Aorta (tissue), 5 donors: ENCODE measurements around the gene CELF1. TPM values are rescaled to one million over a fixed set of nuclear protein-coding genes. Genes with fewer than 3 reads are reported as not detected.

Experiments
- ATAC-seq: fragments of 200-7000 bp; cut with Tn5 transposase; one replicate; pipeline ENCODE4 v1.9.1; 2022; ENCODE audit warnings: moderate library complexity; ENCODE audit not compliant: low FRiP score
- DNase-seq, 2 donors: peaks; one replicate each; pipeline ENCODE4 v3.0.0-alpha.2; 2020
- H3K27ac ChIP-seq, 2 donors: one replicate each; pipeline ENCODE4 v1.5.1; 2013; ENCODE audit warnings: low read length in 2 of 2, mild to moderate bottlenecking in 2 of 2, moderate library complexity in 2 of 2, control low read depth in 1 of 2, inconsistent platforms in 1 of 2, low read depth in 1 of 2
- H3K27me3 ChIP-seq, 2 donors: one replicate each; pipeline ENCODE4 v1.6.1; 2013; ENCODE audit warnings: control low read depth in 1 of 2, low read length in 1 of 2, mild to moderate bottlenecking in 1 of 2, moderate library complexity in 1 of 2; ENCODE audit not compliant: insufficient read depth in 2 of 2, control insufficient read depth in 1 of 2
- H3K36me3 ChIP-seq, 2 donors: one replicate each; pipeline ENCODE4 v1.6.1; 2013; ENCODE audit warnings: control low read depth in 1 of 2, low read length in 1 of 2, mild to moderate bottlenecking in 1 of 2; ENCODE audit not compliant: insufficient read depth in 2 of 2, control insufficient read depth in 1 of 2
- H3K4me1 ChIP-seq, 2 donors: one replicate each; pipeline ENCODE4 v1.6.1; 2013; ENCODE audit warnings: low read length in 2 of 2, control low read depth in 1 of 2, mild to moderate bottlenecking in 1 of 2, moderate library complexity in 1 of 2; ENCODE audit not compliant: insufficient read depth in 2 of 2, control insufficient read depth in 1 of 2
- H3K4me3 ChIP-seq, 2 donors: one replicate each; pipeline ENCODE4 v1.5.1; 2013; ENCODE audit warnings: low read length in 2 of 2, control low read depth in 1 of 2, mild to moderate bottlenecking in 1 of 2
- H3K9me3 ChIP-seq: one replicate; pipeline ENCODE4 v1.6.1; 2013; ENCODE audit warnings: mild to moderate bottlenecking, low read length; ENCODE audit not compliant: control insufficient read depth
- WGBS, 2 donors: extraction: QIAGEN DNeasy Blood & Tissue Kit; methylation state at CpG; one replicate each; pipeline ENCODE4 v1.1.7; 2013; 5-methylcytosine and 5-hydroxymethylcytosine counted together
- intact Hi-C, 2 donors: fragments of 100-400 bp; cut with DNase I; formaldehyde crosslinking; loops; one replicate each; pipeline versions ENCODE4 v1.14.2 to v1.15.0; 2022
- polyA plus RNA-seq, 2 donors: library from polyadenylated mRNA; stranded (reverse); fragments of 200-250 nt; gene quantifications; one replicate each; pipeline ENCODE4 v1.2.3, GENCODE V29; 2013
- total RNA-seq, 2 donors: library from RNA; stranded (reverse); fragmentation: NEBNext Ultra II Directional; extraction: Animal tissue kit (Norgen Biotek cat#: 25700); gene quantifications; one replicate each; pipeline ENCODE4 v1.2.1, GENCODE V29; 2021
- donor health status: healthy with polysubstance abuse.
- donor health status: Bipolar disorder and iron deficiency.
- donor health status: DM: no; HTN: no; CAD: no.
- donor health status: DM: no; HTN: no; CAD: no.
- donor health status: DM: yes; HTN: yes; CAD: no.

Gene CELF1
- total and polyA plus RNA-seq, 4 donors, result 11.3 to 114 (median 58.1) TPM

- Histone ChIP-seq H3K4me1 (peaks cover 1 to 2% of the 10 kb centered on the region in 2 donors), H3K4me3 (peak within 1 kb of the TSS; percentile 74 to 98), H3K9me3 (no peaks in the 10 kb centered on the region), H3K27ac (peak within 1 kb of the TSS in 1 of 2 donors; percentile 53), H3K36me3 (peaks cover 2 to 11% of the 10 kb centered on the region in 2 donors), H3K27me3 (no peaks in the 10 kb centered on the region)
- peak; percentile 90 to 94 for DNase-seq
- peak; percentile 97 for ATAC-seq
- WGBS, 2 donors, result 0% methylated on average over 66 to 72 of the region's 72 CpGs
- intact Hi-C loops, result loop anchor here in 1 of 2 donors (10.0 kb wide), 1 partner anchor 174 kb away; the partner anchor contains the start of gene SLC39A13
Measured at GRCh38 chr11:47578524-47579494, 25.9 kb upstream of the CELF1 start, which contains the start of the genes KBTBD4 and NDUFS3. KBTBD4 (minus strand) TSS chr11:47578970; CDS start chr11:47578951, 19 bp downstream. NDUFS3 (plus strand) TSS chr11:47579074; CDS start chr11:47579092, 18 bp downstream.

DNA sequence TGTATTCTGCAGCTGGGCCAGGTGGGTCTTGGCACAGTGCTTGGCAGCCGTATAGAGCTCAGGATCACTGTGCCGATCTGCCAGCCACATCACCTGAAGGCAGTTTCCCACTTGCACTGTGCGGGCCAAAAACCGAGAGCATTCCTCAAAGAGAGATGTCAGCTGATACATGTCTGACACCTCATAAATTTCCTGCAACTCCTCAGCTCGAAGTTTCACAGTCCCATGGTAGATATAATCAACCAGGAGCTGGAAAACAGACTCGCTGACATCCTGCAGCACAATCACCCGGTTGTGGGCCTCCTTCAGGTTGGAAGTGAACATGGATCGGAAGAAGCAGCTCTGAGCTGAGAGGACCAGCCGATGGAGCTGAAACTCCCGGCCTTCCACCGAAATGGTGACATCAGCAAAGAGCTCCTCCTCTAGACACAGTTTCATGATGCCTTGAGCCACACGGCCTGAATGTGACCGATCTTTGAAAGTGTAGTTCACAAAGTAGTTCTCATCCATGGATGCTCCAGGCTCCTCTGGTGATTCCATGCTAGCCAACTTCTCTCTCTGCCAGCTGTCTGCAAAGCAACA, 24.6 kb upstream of the CELF1 start:
- peaks cover 0 to 9% of the 10 kb centered on the region in 2 donors for H3K36me3 ChIP-seq
- no peaks in the 10 kb centered on the region for H3K27me3 ChIP-seq
- intact Hi-C loops, result loop anchor here in 1 of 2 donors (10.0 kb wide), 1 partner anchor 173 kb away; the partner anchor contains the start of gene SLC39A13
- no peaks in the 10 kb centered on the region for H3K9me3 ChIP-seq
- no peak for ATAC-seq
- H3K27ac ChIP-seq, result no peak overlapping the region
- 62 to 70% methylated on average over 13 of the region's 13 CpGs for WGBS, 2 donors
- no peak overlapping the region for H3K4me3 ChIP-seq
- peak in 1 of 2 donors; percentile 19 for DNase-seq
- peaks cover 1 to 2% of the 10 kb centered on the region in 2 donors for H3K4me1 ChIP-seq

- ATAC-seq (no peak), DNase-seq (peak; percentile 17 to 32)
- Histone ChIP-seq H3K27me3 (no peaks in the 10 kb centered on the region), H3K27ac (no peak overlapping the region), H3K4me1 (peaks cover 0 to 2% of the 10 kb centered on the region in 2 donors), H3K36me3 (peaks cover 5 to 8% of the 10 kb centered on the region in 2 donors), H3K4me3 (no peak overlapping the region), H3K9me3 (no peaks in the 10 kb centered on the region)
- 85 to 88% methylated on average over 11 of the region's 11 CpGs for WGBS, 2 donors
- intact Hi-C loops, result loop anchor here in 1 of 2 donors (10.0 kb wide), 1 partner anchor 169 kb away; the partner anchor contains the start of gene SLC39A13
Measured at GRCh38 chr11:47573321-47573720, 20.4 kb upstream of the CELF1 start.

DNA sequence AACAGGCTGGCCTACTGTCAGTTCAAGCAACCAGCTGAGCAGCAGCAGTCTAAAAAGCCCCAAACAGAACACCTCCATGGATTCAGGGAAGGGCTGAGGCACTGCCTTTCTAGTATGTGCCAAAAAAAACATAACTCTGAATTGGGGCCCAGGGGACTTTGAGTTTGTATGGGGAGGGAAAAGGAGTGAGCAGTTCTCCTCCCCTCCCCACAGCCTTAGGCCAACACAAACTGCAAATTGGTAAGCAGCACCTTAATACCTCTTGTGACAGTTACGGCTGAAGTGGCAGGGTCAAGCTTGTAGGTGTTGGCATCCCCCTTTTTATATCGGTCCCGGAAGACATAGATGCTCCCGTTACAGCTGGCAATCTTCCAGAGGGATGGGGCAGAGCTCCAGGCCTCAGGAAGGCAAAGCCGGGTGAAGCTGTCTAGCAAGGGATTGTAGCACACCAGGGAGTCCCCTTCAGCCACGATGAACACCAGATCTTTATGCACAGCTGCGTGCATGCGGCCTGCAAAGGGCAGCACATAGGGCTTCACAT, 19.9 kb upstream of the CELF1 start:
- Histone ChIP-seq H3K27ac (no peak overlapping the region), H3K4me1 (no peaks in the 10 kb centered on the region), H3K27me3 (no peaks in the 10 kb centered on the region), H3K9me3 (no peaks in the 10 kb centered on the region), H3K36me3 (peaks cover 5 to 8% of the 10 kb centered on the region in 2 donors), H3K4me3 (no peak overlapping the region)
- WGBS, 2 donors, result 27 to 40% methylated on average over 8 of the region's 8 CpGs
- DNase-seq, result peak; percentile 24 to 38
- ATAC-seq, result no peak
- intact Hi-C loops, result loop anchor here in 1 of 2 donors (10.0 kb wide), 1 partner anchor 168 kb away; the partner anchor contains the start of gene SLC39A13

- Histone ChIP-seq H3K27ac (no peak overlapping the region), H3K27me3 (no peaks in the 10 kb centered on the region), H3K4me1 (no peaks in the 10 kb centered on the region), H3K4me3 (no peak overlapping the region), H3K9me3 (no peaks in the 10 kb centered on the region), H3K36me3 (peaks cover 5 to 8% of the 10 kb centered on the region in 2 donors)
- no peak for ATAC-seq
- intact Hi-C loops, result loop anchor here in 1 of 2 donors (10.0 kb wide), 1 partner anchor 167 kb away; the partner anchor contains the start of gene SLC39A13
- 73 to 87% methylated on average over 1 of the region's 1 CpG for WGBS, 2 donors
- peak in 1 of 2 donors; percentile 9 for DNase-seq
Measured at GRCh38 chr11:47571895-47572294, 19.0 kb upstream of the CELF1 start.

DNA sequence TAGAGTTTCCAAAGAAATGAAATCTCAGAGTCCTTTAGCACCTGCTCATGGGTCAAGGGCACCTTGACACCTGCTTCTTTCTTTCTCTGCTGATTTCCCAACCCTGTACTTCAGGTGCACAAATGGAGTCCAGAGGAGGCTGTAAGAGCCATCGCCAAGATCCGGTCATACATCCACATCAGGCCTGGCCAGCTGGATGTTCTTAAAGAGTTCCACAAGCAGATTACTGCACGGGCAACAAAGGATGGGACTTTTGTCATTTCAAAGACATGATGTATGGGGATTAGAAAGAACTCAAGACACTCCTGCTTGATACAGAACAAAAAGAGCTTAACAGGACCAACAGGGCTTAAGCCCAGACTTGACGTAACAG, 18.4 kb upstream of the CELF1 start:
- intact Hi-C loops, result loop anchor here in 1 of 2 donors (10.0 kb wide), 1 partner anchor 167 kb away; the partner anchor contains the start of gene SLC39A13
- Histone ChIP-seq H3K27me3 (no peaks in the 10 kb centered on the region), H3K9me3 (no peaks in the 10 kb centered on the region), H3K27ac (no peak overlapping the region), H3K4me3 (no peak overlapping the region), H3K36me3 (peaks cover 5 to 8% of the 10 kb centered on the region in 2 donors), H3K4me1 (no peaks in the 10 kb centered on the region)
- WGBS, 2 donors, result 71 to 78% methylated on average over 4 of the region's 4 CpGs
- DNase-seq, result peak in 1 of 2 donors; percentile 11
- ATAC-seq, result no peak

DNA sequence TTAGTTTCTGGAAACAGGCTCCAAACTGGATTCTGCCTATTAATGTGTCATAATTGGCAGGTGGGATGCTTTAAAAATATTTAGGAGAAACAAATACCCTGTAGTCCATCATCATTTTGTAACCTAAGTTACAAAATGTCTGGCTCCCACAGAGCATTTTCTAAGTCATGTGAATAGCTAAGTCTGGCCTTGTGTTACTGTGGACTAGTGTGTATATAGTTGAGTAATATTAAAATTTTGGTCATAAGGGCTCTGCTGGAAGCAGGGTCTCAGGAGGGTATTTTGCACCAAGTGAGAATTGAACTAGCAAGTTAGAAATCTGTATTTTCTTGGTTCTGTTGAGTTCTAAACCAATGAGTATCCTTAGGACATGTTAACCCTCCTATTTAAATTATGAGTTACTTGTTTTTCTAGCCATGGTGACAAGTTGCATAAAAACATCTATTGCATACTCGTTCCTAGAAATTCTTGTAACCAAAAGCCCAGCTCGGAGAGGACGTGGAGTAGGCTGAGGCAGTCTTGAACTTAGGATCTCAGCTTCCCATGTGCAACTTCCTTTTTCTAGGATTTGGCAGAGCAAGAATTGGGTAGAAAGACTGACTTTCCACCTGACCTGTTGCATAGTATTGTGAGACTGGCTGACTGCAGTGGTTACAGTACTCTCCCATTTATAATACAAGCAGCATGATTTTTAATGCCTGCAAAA, 17.9 kb upstream of the CELF1 start:
- Histone ChIP-seq H3K4me1 (no peaks in the 10 kb centered on the region), H3K36me3 (peaks cover 5 to 8% of the 10 kb centered on the region in 2 donors), H3K27me3 (no peaks in the 10 kb centered on the region), H3K4me3 (no peak overlapping the region), H3K9me3 (no peaks in the 10 kb centered on the region), H3K27ac (no peak overlapping the region)
- no peak for ATAC-seq
- 76 to 83% methylated on average over 3 of the region's 3 CpGs for WGBS, 2 donors
- no peak for DNase-seq
- intact Hi-C loops, result loop anchor here in 1 of 2 donors (10.0 kb wide), 1 partner anchor 166 kb away; the partner anchor contains the start of gene SLC39A13
